SK-N-SH (cell line): ENCODE data around the gene DMD. TPM values are rescaled to one million over a fixed set of nuclear protein-coding genes. Genes with fewer than 3 reads are reported as not detected.
"Not testable (repeated sequence)": the region's sequence is repeated elsewhere in the genome, so short reads cannot be mapped to it uniquely, and the experiment has no call there.

Source experiments
- CTCF ChIA-PET: fragments of 300-600, 350-600 bp; formaldehyde crosslinking; extraction: SDS; loops from one replicate; lab custom pipeline; 2021; lab: Yijun Ruan, JAX
- POLR2A ChIA-PET: fragments of 350-600 bp; sonication (Branson Sonifier 250); formaldehyde crosslinking; extraction: SDS; loops from one replicate; lab custom pipeline; 2020; ENCODE audit warnings: antibody characterized with exemption, inconsistent platforms; lab: Yijun Ruan, JAX
- DNase-seq: peaks from one replicate; pipeline ENCODE4 v3.0.0; 2012
- H2AFZ ChIP-seq: fragments of 200-600 bp; sonication (generic); 2 replicates; pipeline ENCODE4 v1.8.1; 2016; ENCODE audit warnings: antibody characterized with exemption, mild to moderate bottlenecking, low read depth
- H3F3A ChIP-seq: fragments of 200-600 bp; sonication (generic); replicated peaks from 2 replicates; pipeline ENCODE3; 2016; ENCODE audit warnings: antibody characterized with exemption, mild to moderate bottlenecking; ENCODE audit not compliant: insufficient read depth
- H3K27ac ChIP-seq, 2 experiments: fragments of 200-500 bp in 1 of 2; fragments of 200-600 bp in 1 of 2; sonication (Bioruptor generic) in 1 of 2; sonication (generic), shearing (Covaris generic) in 1 of 2; 2 replicates each; pipeline versions ENCODE4 v1.5.1 to v1.6.1; 2014 to 2016; ENCODE audit warnings: low read depth in 2 of 2, inconsistent platforms in 1 of 2, low read length in 1 of 2, mild to moderate bottlenecking in 1 of 2, mixed read lengths in 1 of 2
- H3K27me3 ChIP-seq: fragments of 200-600 bp; sonication (generic), shearing (Covaris generic); 2 replicates; pipeline ENCODE4 v1.6.1; 2016; ENCODE audit warnings: mixed run types; ENCODE audit not compliant: insufficient read depth
- H3K36me3 ChIP-seq, 2 experiments: fragments of 200-500 bp in 1 of 2; fragments of 200-600 bp in 1 of 2; sonication (Bioruptor generic) in 1 of 2; sonication (generic) in 1 of 2; replicated peaks in 1 of 2; 2 replicates each; pipeline versions ENCODE3 to v1.5.1; 2014 to 2016; ENCODE audit warnings: low read length in 1 of 2, mild to moderate bottlenecking in 1 of 2; ENCODE audit not compliant: insufficient read depth in 2 of 2, control insufficient read depth in 1 of 2
- H3K4me1 ChIP-seq, 2 experiments: fragments of 200-500 bp in 1 of 2; fragments of 200-600 bp in 1 of 2; sonication (Bioruptor generic) in 1 of 2; sonication (generic), shearing (Covaris generic) in 1 of 2; 2 replicates each; pipeline versions ENCODE4 v1.5.1 to v1.6.1; 2014 to 2016; ENCODE audit warnings: low read depth in 1 of 2, low read length in 1 of 2, mixed run types in 1 of 2; ENCODE audit not compliant: insufficient read depth in 2 of 2, control insufficient read depth in 1 of 2
- H3K4me2 ChIP-seq: fragments of 200-600 bp; sonication (generic), shearing (Covaris generic); 2 replicates; pipeline ENCODE4 v1.6.1; 2017; ENCODE audit warnings: mixed run types
- H3K4me3 ChIP-seq, 2 experiments: fragments of 200-500 bp in 1 of 2; fragments of 200-600 bp in 1 of 2; sonication (Bioruptor generic) in 1 of 2; sonication (generic), shearing (Covaris generic) in 1 of 2; 2 replicates each; pipeline versions ENCODE4 v1.5.1 to v1.8.1; 2014 to 2016; ENCODE audit warnings: low read depth in 2 of 2, inconsistent platforms in 1 of 2, low read length in 1 of 2, mild to moderate bottlenecking in 1 of 2, mixed read lengths in 1 of 2, moderate library complexity in 1 of 2
- H3K79me2 ChIP-seq: fragments of 200-600 bp; sonication (generic); 2 replicates; pipeline ENCODE4 v1.8.1; 2017; ENCODE audit warnings: mild to moderate bottlenecking; ENCODE audit not compliant: insufficient read depth
- H3K9ac ChIP-seq: fragments of 200-600 bp; sonication (generic); 2 replicates; pipeline ENCODE4 v1.6.1; 2017; ENCODE audit warnings: mixed run types
- H3K9me2 ChIP-seq: fragments of 200-600 bp; sonication (generic); 2 replicates; pipeline ENCODE4 v1.6.1; 2017; ENCODE audit warnings: mixed run types
- H3K9me3 ChIP-seq: fragments of 200-600 bp; sonication (generic); 2 replicates; pipeline ENCODE4 v1.6.1; 2017; ENCODE audit warnings: mixed run types, mild to moderate bottlenecking, moderate library complexity
- H4K20me1 ChIP-seq: fragments of 200-600 bp; sonication (generic); 2 replicates; pipeline ENCODE4 v1.6.1; 2017; ENCODE audit warnings: mild to moderate bottlenecking, mixed run types; ENCODE audit not compliant: insufficient read depth
- ELF1 ChIP-seq: IDR thresholded peaks from 2 replicates; pipeline ENCODE4 v1.4.0; 2012
- EP300 ChIP-seq, 2 experiments: IDR thresholded peaks; 2 replicates each; pipeline versions ENCODE4 v1.4.0 to v1.6.1; 2012; ENCODE audit warnings: borderline replicate concordance in 1 of 2, low read depth in 1 of 2, low read length in 1 of 2
- FOSL2 ChIP-seq: IDR thresholded peaks from 2 replicates; pipeline ENCODE4 v1.4.0; 2012; ENCODE audit warnings: low read depth, mild to moderate bottlenecking, moderate library complexity, borderline replicate concordance
- FOXJ3 ChIP-seq: sonication (generic); formaldehyde crosslinking; IDR thresholded peaks from 2 replicates; pipeline ENCODE4 v1.5.1; 2020; ENCODE audit warnings: mild to moderate bottlenecking, missing genetic modification reagents
- FOXM1 ChIP-seq: IDR thresholded peaks from 2 replicates; pipeline ENCODE4 v1.4.0; 2012; ENCODE audit warnings: low read depth, mild to moderate bottlenecking
- JUND ChIP-seq: IDR thresholded peaks from 2 replicates; pipeline ENCODE4 v1.4.0; 2012
- PBX3 ChIP-seq: IDR thresholded peaks from 2 replicates; pipeline ENCODE4; 2012
- REST ChIP-seq: IDR thresholded peaks from 2 replicates; pipeline ENCODE4 v1.6.1; 2012; ENCODE audit warnings: mild to moderate bottlenecking, low read depth, low read length, moderate library complexity
- RFX5 ChIP-seq: IDR thresholded peaks from 2 replicates; pipeline ENCODE4 v1.6.1; 2012; ENCODE audit warnings: mild to moderate bottlenecking, improper control_type of control experiment, low read length
- RXRA ChIP-seq: IDR thresholded peaks from 2 replicates; pipeline ENCODE4 v1.4.0; 2012; ENCODE audit warnings: low read depth, mild to moderate bottlenecking, borderline replicate concordance
- TCF12 ChIP-seq: IDR thresholded peaks from 2 replicates; pipeline ENCODE4 v1.4.0; 2012
- YY1 ChIP-seq: IDR thresholded peaks from 2 replicates; pipeline ENCODE4 v1.4.0; 2012; ENCODE audit warnings: low read depth, mild to moderate bottlenecking
- WGBS: methylation state at CpG from one replicate; pipeline ENCODE4 v1.1.6; 2017; ENCODE audit warnings: low lambda C conversion rate; 5-methylcytosine and 5-hydroxymethylcytosine counted together
- polyA plus RNA-seq, 3 experiments: library from polyadenylated mRNA; depleted of rRNA; stranded (reverse); fragments of >200 nt; gene quantifications; 2 replicates each; pipeline ENCODE4 v1.2.3, GENCODE V29; 2012

The DMD gene
- polyA plus RNA-seq, 1 of the 3 experiments (the other 2 are of a cell fraction), result 3.9 TPM

DNA sequence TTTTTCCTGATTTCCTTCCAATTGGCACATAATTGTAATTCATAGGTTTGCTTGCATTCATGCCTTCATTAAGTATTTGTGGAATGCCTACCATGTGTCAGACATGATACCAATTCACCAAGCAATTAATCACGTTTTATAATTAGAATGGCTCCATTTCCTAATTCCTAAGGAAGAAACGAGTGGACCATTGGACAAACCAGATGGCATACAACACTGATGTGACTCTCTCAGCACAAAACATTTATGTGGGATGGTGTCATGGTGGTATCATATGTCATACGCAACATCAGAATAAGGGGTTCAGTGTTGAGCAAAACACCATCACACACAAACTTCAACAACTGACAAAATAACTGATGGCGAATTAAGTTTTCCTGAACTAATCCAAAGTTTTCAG lies 502.8 kb downstream of the DMD start:
- TF ChIP-seq EP300 (IDR thresholded peaks at IDR 0.05; ENCODE audit: borderline replicate concordance in 1 of 2, low read depth in 1 of 2, low read length in 1 of 2) (no peak), ELF1 (no peak), RFX5 (no peak), FOXM1 (no peak), FOXJ3 (CRISPR knock-in tag) (no peak), RXRA (no peak), TCF12 (no peak), PBX3 (no peak), REST (no peak), YY1 (no peak), FOSL2 (no peak), JUND (no peak)
- TF ChIP-seq, all 33 proteins: peak for 0
- Histone ChIP-seq H3K9ac (no peak overlapping the region), H3K27ac (no peak overlapping the region), H3K4me1 (no peaks in the 10 kb centered on the region), H3K4me3 (no peak overlapping the region), H2AFZ (no peak overlapping the region), H3K9me2 (no peaks in the 10 kb centered on the region), H3F3A (no peaks in the 10 kb centered on the region), H3K9me3 (no peaks in the 10 kb centered on the region), H3K27me3 (no peaks in the 10 kb centered on the region), H4K20me1 (no peaks in the 10 kb centered on the region), H3K4me2 (no peak overlapping the region), H3K36me3 (no peaks in the 10 kb centered on the region), H3K79me2 (no peaks in the 10 kb centered on the region)
- no peak for DNase-seq
- 10% methylated on average over 4 of the region's 4 CpGs for WGBS
- CTCF ChIA-PET, result no interaction called here
- POLR2A ChIA-PET, result no interaction called here

DNA sequence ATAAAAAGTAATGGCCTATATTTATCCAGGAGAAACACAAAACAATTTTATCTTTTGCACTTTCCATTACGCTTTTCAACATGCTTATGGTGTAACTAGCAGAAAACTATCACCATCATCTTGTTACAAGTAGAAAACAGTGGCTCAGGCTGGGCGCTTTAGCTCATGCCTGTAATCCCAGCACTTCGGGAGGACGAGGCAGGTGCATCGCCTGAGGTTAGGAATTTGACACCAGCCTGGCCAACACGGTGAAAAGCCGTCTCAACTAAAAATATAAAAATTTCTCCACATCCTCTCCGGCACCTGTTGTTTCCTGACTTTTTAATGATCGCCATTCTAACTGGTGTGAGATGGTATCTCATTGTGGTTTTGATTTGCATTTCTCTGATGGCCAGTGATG lies 506.0 kb downstream of the DMD start:
- WGBS, result 16% methylated on average over 9 of the region's 9 CpGs
- H3F3A ChIP-seq, H3K9ac ChIP-seq, H3K9me2 ChIP-seq, H3K4me1 ChIP-seq, H3K27me3 ChIP-seq, H3K36me3 ChIP-seq, H3K79me2 ChIP-seq, H4K20me1 ChIP-seq, H3K4me2 ChIP-seq, POLR2A ChIA-PET, H3K4me3 ChIP-seq, DNase-seq, H3K27ac ChIP-seq, H3K9me3 ChIP-seq, H2AFZ ChIP-seq, CTCF ChIA-PET: not testable (repeated sequence)
